ENCODE data around the gene EIPR1.

The EIPR1 gene

DNA sequence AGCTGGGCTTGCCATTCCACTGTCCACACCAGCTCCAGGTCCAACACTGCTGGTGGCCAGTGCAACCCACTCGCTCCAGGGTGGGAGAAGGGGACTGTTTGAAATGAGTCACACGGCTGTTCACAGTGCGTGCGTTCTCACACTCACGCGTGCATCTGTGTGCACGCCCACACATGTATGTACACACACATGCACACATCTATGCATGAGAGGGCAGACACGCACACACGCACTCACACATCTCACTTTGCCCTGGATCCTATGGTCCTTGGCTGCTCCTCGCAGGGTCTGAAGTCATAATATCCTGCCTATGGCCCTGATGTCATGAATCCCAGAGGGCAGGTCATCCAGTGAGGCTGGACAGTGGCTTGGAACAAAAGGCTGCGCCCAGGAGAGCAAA, 182.8 kb downstream of the EIPR1 start:
- TF ChIP-seq, protein P1, sequence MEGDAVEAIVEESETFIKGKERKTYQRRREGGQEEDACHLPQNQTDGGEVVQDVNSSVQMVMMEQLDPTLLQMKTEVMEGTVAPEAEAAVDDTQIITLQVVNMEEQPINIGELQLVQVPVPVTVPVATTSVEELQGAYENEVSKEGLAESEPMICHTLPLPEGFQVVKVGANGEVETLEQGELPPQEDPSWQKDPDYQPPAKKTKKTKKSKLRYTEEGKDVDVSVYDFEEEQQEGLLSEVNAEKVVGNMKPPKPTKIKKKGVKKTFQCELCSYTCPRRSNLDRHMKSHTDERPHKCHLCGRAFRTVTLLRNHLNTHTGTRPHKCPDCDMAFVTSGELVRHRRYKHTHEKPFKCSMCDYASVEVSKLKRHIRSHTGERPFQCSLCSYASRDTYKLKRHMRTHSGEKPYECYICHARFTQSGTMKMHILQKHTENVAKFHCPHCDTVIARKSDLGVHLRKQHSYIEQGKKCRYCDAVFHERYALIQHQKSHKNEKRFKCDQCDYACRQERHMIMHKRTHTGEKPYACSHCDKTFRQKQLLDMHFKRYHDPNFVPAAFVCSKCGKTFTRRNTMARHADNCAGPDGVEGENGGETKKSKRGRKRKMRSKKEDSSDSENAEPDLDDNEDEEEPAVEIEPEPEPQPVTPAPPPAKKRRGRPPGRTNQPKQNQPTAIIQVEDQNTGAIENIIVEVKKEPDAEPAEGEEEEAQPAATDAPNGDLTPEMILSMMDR (IDR thresholded peaks at IDR 0.05) = no peak
- no peak overlapping the region for H3K27ac ChIP-seq
- H3K4me3 ChIP-seq = no peak overlapping the region
- no peak for DNase-seq (ENCODE audit: low spot score)

DNA sequence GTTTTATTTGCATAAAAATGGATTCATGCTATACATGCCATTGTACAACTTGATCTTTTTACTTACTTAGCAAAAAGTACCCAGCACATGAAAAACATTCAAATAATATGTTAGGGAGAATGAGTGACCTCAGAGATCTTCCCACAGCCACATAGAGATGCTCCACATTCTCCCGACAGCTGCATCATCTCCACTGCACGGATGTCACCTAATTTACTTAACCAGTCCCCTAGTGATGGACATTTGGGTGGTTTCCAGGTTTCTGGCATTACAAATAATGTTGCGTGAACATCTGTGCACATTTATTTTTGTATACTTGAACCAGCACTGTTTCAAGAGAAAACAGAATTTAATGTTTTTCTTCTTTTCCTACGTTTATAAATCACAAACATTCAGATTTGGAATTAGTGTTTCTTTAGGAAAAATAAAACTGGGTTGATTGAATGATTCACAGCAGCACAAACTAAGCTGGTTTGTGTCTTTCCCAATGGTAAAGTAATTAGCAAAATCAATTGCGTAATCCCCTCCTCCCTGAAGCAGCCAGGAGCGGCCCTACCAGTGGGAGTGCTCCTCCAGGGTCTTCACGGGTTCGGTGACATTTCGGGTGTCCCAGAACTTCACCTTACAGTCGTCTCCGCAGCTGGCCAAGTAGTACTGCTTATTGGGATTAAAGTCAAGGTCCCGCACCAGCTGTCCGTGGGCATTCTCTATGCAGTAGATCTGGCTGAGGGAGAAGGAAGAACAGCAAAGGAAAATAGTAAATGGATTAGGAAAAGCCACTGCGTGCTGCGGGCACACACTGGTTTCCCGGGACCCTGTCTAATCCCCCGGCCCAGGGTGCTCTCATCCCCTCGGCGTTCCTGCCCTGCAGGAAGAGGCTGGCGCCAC, 183.9 kb downstream of the EIPR1 start:
- H3K27ac ChIP-seq = no peak overlapping the region
- TF ChIP-seq, protein P1 (IDR thresholded peaks at IDR 0.05) = no peak
- no peak for DNase-seq (ENCODE audit: low spot score)
- no peak overlapping the region for H3K4me3 ChIP-seq

DNA sequence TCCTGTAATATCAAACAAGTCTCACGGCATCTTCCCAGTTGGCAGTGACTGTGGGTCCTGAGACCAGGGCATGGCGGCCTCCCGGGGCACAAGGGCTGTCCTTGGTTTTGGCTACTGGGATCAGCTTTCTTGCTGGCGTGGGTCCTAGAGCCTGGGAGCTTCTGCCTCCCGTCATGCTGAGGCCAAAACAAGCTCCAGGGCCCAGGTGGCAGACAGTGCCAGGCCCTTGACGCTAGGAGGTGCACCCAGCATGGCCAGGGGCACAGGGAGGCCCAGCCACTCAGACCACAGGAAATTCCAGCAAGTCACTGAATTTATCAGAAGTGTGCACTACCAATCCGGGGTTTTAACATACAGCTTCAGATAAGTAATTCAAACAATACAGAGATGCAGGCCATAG, 184.7 kb downstream of the EIPR1 start:
- no peak for DNase-seq (ENCODE audit: low spot score)
- no peak overlapping the region for H3K4me3 ChIP-seq
- H3K27ac ChIP-seq = no peak overlapping the region
- TF ChIP-seq, protein P1 (IDR thresholded peaks at IDR 0.05) = no peak

DNA sequence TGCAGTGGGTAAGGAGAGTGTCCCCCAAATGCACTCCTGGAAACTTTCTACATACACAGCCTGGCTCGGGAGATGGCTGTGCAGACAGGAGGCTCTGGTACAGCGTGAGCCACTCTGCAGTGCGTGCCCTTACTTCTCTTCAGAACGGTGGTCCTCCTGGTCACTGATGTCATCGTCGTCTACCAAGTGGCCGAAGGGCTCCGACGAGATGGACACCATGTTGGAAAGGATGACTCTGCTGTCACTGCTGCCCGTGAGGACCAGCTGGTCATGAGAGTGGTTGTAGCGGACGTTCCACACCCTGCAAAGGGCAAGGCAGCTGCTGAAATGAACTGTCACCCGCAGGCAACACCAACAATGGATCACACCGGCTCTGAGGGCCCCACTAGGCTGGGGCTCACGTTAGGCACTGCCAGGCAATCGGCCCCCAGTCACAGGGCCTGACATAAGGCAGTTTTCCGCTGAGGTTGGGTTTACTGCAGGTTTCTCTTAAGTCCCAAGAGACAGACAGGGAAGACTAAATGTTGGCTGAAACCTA, 185.3 kb downstream of the EIPR1 start:
- TF ChIP-seq, protein P1 (IDR thresholded peaks at IDR 0.05) = no peak
- no peak overlapping the region for H3K4me3 ChIP-seq
- no peak for DNase-seq (ENCODE audit: low spot score)
- H3K27ac ChIP-seq = no peak overlapping the region

DNA sequence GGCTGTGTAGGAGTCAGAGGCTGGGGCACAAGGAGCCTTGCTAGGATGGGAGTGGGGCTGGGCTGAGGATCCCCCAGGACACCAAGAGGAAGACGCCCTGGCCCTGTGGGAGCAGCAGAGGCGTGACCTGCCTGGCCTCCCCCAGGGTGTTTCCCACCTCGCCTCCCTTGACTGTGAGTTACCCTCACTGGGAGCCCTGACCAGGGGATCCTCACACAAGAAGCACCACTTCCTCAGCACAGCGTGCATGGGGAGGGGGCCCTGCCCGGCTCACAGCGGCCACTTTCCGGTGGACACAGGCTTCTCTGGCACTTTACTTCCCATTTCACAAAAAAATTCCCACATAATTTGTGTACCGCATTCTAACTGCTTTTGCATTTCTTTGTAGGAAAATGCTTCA, 187.7 kb downstream of the EIPR1 start:
- no peak for DNase-seq (ENCODE audit: low spot score)
- Histone ChIP-seq H3K4me3 (no peak overlapping the region), H3K27ac (no peak overlapping the region)
- TF ChIP-seq, protein P1 (IDR thresholded peaks at IDR 0.05) = no peak

DNA sequence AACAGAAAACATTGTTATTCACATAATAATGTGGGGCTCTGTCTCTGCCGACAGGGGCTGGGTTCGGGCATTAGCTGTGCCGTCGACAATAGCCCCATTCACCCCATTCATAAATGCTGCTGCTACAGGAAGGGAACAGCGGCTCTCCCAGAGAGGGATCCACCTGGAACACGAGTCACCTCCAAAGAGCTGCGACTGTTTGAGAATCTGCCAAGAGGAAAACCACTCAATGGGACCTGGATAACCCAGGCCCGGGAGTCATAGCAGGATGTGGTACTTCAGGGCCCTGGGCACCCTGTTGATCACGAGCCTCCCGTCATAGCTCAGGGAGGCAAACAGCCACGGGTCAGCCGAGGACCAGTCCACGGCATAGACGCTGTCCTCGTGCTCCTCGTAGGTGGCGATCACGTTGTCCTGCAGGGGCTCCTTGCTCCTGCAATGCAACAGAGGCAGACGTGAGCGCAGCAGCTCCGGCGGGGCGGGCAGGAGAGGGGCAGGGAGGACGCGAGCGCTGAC, 188.5 kb downstream of the EIPR1 start:
- no peak overlapping the region for H3K27ac ChIP-seq
- no peak for DNase-seq (ENCODE audit: low spot score)
- TF ChIP-seq, protein P1 (IDR thresholded peaks at IDR 0.05) = no peak
- H3K4me3 ChIP-seq = no peak overlapping the region
